GM20000 (cell line): ENCODE data around the gene ZBTB5.
"Not testable (repeated sequence)": the region's sequence is repeated elsewhere in the genome, so short reads cannot be mapped to it uniquely, and the experiment has no call there.

Experiments used
- DNase-seq: peaks from one replicate; pipeline ENCODE4 v3.0.0; 2012; ENCODE audit warnings: low spot score
- TF ChIP-seq, protein P1 (sequence below): IDR thresholded peaks from 2 replicates; pipeline ENCODE4 v1.5.1; 2012; ENCODE audit warnings: mild to moderate bottlenecking, control low read depth; ENCODE audit errors: extremely low read depth, missing control alignments

The ZBTB5 gene

GRCh38 chr9:37468620-37469019, 3.4 kb upstream of the ZBTB5 start:
- TF ChIP-seq, protein P1, sequence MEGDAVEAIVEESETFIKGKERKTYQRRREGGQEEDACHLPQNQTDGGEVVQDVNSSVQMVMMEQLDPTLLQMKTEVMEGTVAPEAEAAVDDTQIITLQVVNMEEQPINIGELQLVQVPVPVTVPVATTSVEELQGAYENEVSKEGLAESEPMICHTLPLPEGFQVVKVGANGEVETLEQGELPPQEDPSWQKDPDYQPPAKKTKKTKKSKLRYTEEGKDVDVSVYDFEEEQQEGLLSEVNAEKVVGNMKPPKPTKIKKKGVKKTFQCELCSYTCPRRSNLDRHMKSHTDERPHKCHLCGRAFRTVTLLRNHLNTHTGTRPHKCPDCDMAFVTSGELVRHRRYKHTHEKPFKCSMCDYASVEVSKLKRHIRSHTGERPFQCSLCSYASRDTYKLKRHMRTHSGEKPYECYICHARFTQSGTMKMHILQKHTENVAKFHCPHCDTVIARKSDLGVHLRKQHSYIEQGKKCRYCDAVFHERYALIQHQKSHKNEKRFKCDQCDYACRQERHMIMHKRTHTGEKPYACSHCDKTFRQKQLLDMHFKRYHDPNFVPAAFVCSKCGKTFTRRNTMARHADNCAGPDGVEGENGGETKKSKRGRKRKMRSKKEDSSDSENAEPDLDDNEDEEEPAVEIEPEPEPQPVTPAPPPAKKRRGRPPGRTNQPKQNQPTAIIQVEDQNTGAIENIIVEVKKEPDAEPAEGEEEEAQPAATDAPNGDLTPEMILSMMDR = no peak
- DNase-seq = no peak

DNA sequence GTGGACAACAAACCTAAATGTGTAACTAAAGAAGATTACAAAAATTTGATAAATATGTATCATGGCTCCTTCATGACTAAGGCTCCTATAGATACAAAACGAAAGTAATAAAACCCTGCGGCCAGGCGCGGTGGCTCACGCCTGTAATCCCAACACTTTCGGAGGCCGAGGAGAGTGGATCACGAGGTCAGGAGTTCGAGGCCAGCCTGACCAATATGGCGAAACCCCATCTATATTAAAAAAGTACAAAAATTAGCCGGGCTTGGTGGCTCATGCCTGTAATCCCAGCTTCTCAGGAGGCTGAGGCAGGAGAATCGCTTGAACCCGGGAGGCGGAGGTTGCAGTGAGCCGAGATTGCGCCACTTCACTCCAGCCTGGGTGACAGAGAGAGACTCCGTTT, 2.3 kb upstream of the ZBTB5 start:
- not testable (repeated sequence) for DNase-seq

DNA sequence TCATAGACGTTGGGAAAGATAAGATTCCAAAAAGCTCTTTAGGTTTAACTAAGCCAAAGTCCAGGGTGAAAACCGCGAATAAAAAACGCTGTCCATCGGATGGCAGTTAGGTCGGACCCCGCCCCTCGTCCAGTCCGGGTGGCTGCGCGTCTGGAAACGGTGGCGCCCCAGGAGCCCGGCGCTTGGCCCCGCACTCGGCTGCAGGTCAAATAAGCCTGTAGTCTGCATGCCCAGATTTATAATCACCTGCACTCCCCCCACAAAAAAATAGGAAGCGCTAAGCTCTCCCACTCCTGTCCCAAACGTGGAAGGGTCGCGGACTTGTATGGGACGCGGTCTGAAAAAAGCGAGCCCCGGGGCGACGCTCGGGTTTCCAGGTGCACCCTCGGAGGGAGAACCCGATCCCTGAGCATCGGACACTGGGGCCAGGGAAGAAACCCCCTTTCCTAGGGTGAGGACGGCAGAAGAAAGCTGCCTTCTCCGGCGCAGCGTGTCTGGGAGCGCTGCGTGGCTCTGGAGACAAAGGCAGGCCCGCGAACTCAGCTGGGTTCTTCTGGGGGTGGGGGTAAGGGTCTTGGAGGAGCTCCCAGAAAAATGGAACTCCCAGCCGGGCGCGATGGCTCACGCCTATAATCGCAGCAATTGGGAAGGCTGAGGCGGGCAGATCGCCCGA, 923 bp upstream of the ZBTB5 start:
- DNase-seq = no peak
- TF ChIP-seq, protein P1 = no peak

GRCh38 chr9:37464426-37465248, 613 bp downstream of the ZBTB5 start:
- peak; percentile 43 for DNase-seq

DNA sequence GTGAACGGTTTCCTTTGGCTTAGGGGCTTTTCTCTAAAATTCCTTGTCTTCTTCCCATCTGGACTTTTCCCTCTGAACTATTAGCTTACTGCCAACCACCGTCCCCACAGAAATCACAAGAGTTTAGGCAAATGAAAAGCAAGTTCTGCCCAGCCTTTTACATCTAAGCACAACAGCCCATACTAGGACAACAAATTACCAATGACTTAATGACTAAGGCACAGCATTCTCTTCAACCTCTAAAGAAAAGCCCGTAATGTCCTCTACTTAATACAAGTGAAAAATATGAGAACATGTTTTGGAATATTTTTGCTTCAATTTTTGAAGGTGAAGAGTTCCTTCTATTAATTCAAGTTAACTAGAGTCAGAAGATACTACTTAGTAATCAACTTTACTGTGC, 1.2 kb downstream of the ZBTB5 start:
- no peak for DNase-seq
- TF ChIP-seq, protein P1 = no peak

More at GRCh38 chr9:37464426-37465248, 613 bp downstream of the ZBTB5 start:
- TF ChIP-seq, protein P1 = no peak

DNA sequence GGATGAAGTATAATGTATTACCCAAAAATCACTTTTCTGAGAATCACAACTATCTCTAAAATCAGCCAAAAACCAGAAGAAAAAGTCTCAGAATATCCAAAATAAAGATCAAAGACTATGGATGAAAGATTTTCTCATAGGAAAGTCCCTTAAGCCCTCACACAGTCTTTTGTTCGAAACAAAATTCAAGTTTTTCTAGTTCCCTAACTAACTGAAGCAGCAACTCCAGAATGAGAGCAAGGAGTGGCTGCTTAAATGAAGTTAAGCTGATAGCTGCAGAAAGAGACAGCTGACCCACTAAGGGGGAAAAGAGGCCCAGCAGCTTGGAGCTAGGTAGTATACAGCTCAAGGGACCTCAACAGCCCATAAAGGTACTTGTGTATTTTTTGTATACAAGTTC, 8.4 kb downstream of the ZBTB5 start:
- TF ChIP-seq, protein P1 = no peak
- DNase-seq = no peak

GRCh38 chr9:37455884-37456647, 9.2 kb downstream of the ZBTB5 start:
- no peak for DNase-seq
- TF ChIP-seq, protein P1 = no peak
